B cell (primary cell): ENCODE data around the gene RXYLT1. TPM values are rescaled to one million over a fixed set of nuclear protein-coding genes. Genes with fewer than 3 reads are reported as not detected.

Source experiments
- ATAC-seq: fragments of 200-7000 bp; cut with Tn5 transposase; one replicate; pipeline ENCODE4 v1.10.0; 2021; ENCODE audit warnings: low read depth, mild to moderate bottlenecking, moderate number of reproducible peaks, moderate library complexity
- CTCF ChIA-PET: fragments of 350-600 bp; sonication (Branson Sonifier 250); formaldehyde crosslinking; loops from one replicate; lab custom pipeline; 2021; ENCODE audit warnings: antibody characterized with exemption, inconsistent platforms; lab: Charles Lee
- POLR2A ChIA-PET: fragments of 350-600 bp; sonication (Branson Sonifier 250); formaldehyde crosslinking; loops from one replicate; lab custom pipeline; 2021; ENCODE audit warnings: antibody characterized with exemption; lab: Charles Lee
- DNase-seq: peaks from one replicate; pipeline ENCODE4 v3.0.0; 2013
- H2AFZ ChIP-seq: 2 replicates; pipeline ENCODE4 v1.6.1; 2012; ENCODE audit warnings: mild to moderate bottlenecking, low read depth, low read length; ENCODE audit not compliant: insufficient read depth, poor library complexity, severe bottlenecking
- H3K27ac ChIP-seq, 2 donors: 1 replicate in 1 of 2; 2 replicates in 1 of 2; pipeline ENCODE4 v1.5.1; 2012 to 2013; ENCODE audit warnings: low read length in 2 of 2, mild to moderate bottlenecking in 2 of 2, moderate library complexity in 1 of 2
- H3K27me3 ChIP-seq, 4 experiments: fragments of 200-600 bp in 1 of 4; sonication (generic) in 1 of 4; replicated peaks in 1 of 4; 1 replicate in 2 of 4; 2 replicates in 2 of 4; pipeline versions ENCODE4 v1.6.1 to v1.7.0; 2013 to 2016; ENCODE audit warnings: low read length in 3 of 4, mild to moderate bottlenecking in 2 of 4, mixed read lengths in 1 of 4, moderate library complexity in 1 of 4; ENCODE audit not compliant: insufficient read depth in 4 of 4, control insufficient read depth in 3 of 4; ENCODE audit errors: control extremely low read depth in 1 of 4
- H3K36me3 ChIP-seq, 2 experiments: replicated peaks in 1 of 2; 1 replicate in 1 of 2; 2 replicates in 1 of 2; pipeline versions ENCODE4 v1.6.1 to v1.7.1; 2013; ENCODE audit warnings: low read length in 1 of 2; ENCODE audit not compliant: insufficient read depth in 2 of 2, control insufficient read depth in 1 of 2; ENCODE audit errors: control extremely low read depth in 1 of 2, extremely low read depth in 1 of 2
- H3K4me1 ChIP-seq, 2 donors: fragments of 200-600 bp in 1 of 2; sonication (generic) in 1 of 2; 1 replicate in 1 of 2; 2 replicates in 1 of 2; pipeline versions ENCODE4 v1.5.1 to v1.6.1; 2013 to 2017; ENCODE audit warnings: low read length in 2 of 2; ENCODE audit not compliant: control insufficient read depth in 2 of 2, insufficient read depth in 2 of 2
- H3K4me2 ChIP-seq: replicated peaks from 2 replicates; pipeline ENCODE3; 2012; ENCODE audit warnings: mild to moderate bottlenecking, low read depth, low read length; ENCODE audit not compliant: poor library complexity, severe bottlenecking
- H3K4me3 ChIP-seq, 5 experiments: fragments of 200-600 bp in 1 of 5; sonication (generic) in 1 of 5; 1 replicate in 3 of 5; 2 replicates in 2 of 5; pipeline versions ENCODE4 v1.5.1 to v1.7.0; 2011 to 2016; ENCODE audit warnings: low read length in 4 of 5, mild to moderate bottlenecking in 4 of 5, low read depth in 2 of 5, control low read depth in 1 of 5, moderate library complexity in 1 of 5; ENCODE audit not compliant: insufficient read depth in 1 of 5; ENCODE audit errors: control extremely low read depth in 1 of 5, extremely low read depth in 1 of 5
- H3K79me2 ChIP-seq: fragments of 200-600 bp; sonication (generic); one replicate; pipeline ENCODE4 v1.6.0; 2016; ENCODE audit warnings: low read length; ENCODE audit not compliant: control insufficient read depth, insufficient read depth
- H3K9ac ChIP-seq: fragments of 200-600 bp; sonication (generic); 2 replicates; pipeline ENCODE4 v1.6.1; 2017; ENCODE audit warnings: mild to moderate bottlenecking, low read length, moderate library complexity
- H3K9me3 ChIP-seq, 3 donors: one replicate each; pipeline versions ENCODE4 v1.6.1 to v1.7.1; 2013; ENCODE audit warnings: low read length in 2 of 3; ENCODE audit not compliant: control insufficient read depth in 2 of 3, insufficient read depth in 1 of 3; ENCODE audit errors: control extremely low read depth in 1 of 3
- H4K20me1 ChIP-seq: 2 replicates; pipeline ENCODE4 v1.6.0; 2012; ENCODE audit warnings: mild to moderate bottlenecking, low read length; ENCODE audit not compliant: insufficient read depth, control insufficient read depth, poor library complexity, severe bottlenecking
- H3K27ac Mint-ChIP-seq: one replicate; pipeline ENCODE4 v1.8.0; 2021; ENCODE audit warnings: mixed read lengths
- H3K27me3 Mint-ChIP-seq: one replicate; pipeline ENCODE4 v1.8.0; 2021; ENCODE audit warnings: mixed read lengths
- H3K4me1 Mint-ChIP-seq: one replicate; pipeline ENCODE4 v1.8.0; 2021; ENCODE audit warnings: mixed read lengths
- H3K4me3 Mint-ChIP-seq: one replicate; pipeline ENCODE4 v1.8.0; 2021; ENCODE audit warnings: mixed read lengths
- H3K9me3 Mint-ChIP-seq: one replicate; pipeline ENCODE4 v1.8.0; 2022; ENCODE audit warnings: mixed read lengths; ENCODE audit not compliant: insufficient read depth
- EZH2 ChIP-seq: IDR thresholded peaks from 2 replicates; pipeline ENCODE4 v1.6.1; 2012; ENCODE audit warnings: borderline replicate concordance, low read depth, mild to moderate bottlenecking, moderate library complexity, low read length; ENCODE audit not compliant: insufficient read depth, poor library complexity, severe bottlenecking
- WGBS: methylation state at CpG from one replicate; pipeline ENCODE4 v1.1.5; 2013; ENCODE audit warnings: missing lambda C conversion rate; ENCODE audit not compliant: insufficient coverage; 5-methylcytosine and 5-hydroxymethylcytosine counted together
- intact Hi-C: fragments of 100-400 bp; cut with micrococcal nuclease; formaldehyde crosslinking; loops from one replicate; pipeline ENCODE4 v1.10.0; 2022
- polyA plus RNA-seq: library from polyadenylated mRNA; depleted of rRNA; stranded (reverse); fragments of >200 nt; gene quantifications from 2 replicates; pipeline ENCODE4 v1.2.3, GENCODE V29; 2012
- total RNA-seq, 2 donors: library from RNA; stranded (reverse); fragments of 120-200 nt in 1 of 2; gene quantifications; 1 replicate in 1 of 2; 2 replicates in 1 of 2; pipeline versions ENCODE4 v1.2.3 to v1.2.4, GENCODE V29; 2013 to 2022
- TF ChIP-seq, protein P1 (sequence below): fragments of 200-600 bp; IDR thresholded peaks from one replicate; pipeline ENCODE4 v1.8.0; 2022; ENCODE audit warnings: antibody characterized with exemption, mild to moderate bottlenecking

Gene RXYLT1
- total and polyA plus RNA-seq, 2 donors (not counting 1 experiment from before 2014, with no cell fraction given): 9.4 to 16.5 TPM

DNA sequence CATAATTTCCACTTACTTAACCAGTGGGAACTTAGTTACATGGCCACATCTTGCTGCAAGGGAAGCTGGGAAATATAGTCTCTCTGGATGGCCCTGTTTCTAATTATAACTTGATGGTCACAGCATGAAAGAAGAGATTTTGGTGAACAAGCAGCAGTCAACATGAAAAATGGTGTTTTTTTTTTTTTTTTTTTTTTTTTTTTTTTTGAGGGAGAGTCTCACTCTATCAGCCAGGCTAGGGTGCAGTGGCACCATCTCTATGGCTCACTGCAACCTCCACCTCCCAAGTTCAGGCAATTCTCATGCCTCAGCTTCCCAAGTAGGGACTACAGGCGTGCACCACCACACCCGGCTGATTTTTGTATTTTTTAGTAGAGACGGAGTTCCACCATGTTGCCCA is 75.6 kb downstream of the RXYLT1 start:
- ATAC-seq: no peak
- no peak overlapping the region for H3K27ac ChIP-seq
- H3K4me3 Mint-ChIP-seq: no peak overlapping the region
- H3K27ac Mint-ChIP-seq: no peak overlapping the region
- H3K4me3 ChIP-seq: no peak overlapping the region
- 95% methylated on average over 3 of the region's 3 CpGs for WGBS
- H3K27me3 Mint-ChIP-seq: peaks cover 3% of the 10 kb centered on the region
- intact Hi-C loops: no loop called here
- no peak for TF ChIP-seq EZH2
- TF ChIP-seq, protein P1, sequence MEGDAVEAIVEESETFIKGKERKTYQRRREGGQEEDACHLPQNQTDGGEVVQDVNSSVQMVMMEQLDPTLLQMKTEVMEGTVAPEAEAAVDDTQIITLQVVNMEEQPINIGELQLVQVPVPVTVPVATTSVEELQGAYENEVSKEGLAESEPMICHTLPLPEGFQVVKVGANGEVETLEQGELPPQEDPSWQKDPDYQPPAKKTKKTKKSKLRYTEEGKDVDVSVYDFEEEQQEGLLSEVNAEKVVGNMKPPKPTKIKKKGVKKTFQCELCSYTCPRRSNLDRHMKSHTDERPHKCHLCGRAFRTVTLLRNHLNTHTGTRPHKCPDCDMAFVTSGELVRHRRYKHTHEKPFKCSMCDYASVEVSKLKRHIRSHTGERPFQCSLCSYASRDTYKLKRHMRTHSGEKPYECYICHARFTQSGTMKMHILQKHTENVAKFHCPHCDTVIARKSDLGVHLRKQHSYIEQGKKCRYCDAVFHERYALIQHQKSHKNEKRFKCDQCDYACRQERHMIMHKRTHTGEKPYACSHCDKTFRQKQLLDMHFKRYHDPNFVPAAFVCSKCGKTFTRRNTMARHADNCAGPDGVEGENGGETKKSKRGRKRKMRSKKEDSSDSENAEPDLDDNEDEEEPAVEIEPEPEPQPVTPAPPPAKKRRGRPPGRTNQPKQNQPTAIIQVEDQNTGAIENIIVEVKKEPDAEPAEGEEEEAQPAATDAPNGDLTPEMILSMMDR: no peak
- no peaks in the 10 kb centered on the region for H3K9me3 ChIP-seq
- DNase-seq: no peak
- ChIA-PET CTCF (no interaction called here), POLR2A (no interaction called here)
- H3K4me1 Mint-ChIP-seq: no peaks in the 10 kb centered on the region
- H3K9me3 Mint-ChIP-seq: no peaks in the 10 kb centered on the region
- no peaks in the 10 kb centered on the region for H4K20me1 ChIP-seq
- no peaks in the 10 kb centered on the region for H3K79me2 ChIP-seq
- H3K4me2 ChIP-seq: no peak overlapping the region
- no peak overlapping the region for H3K9ac ChIP-seq
- no peaks in the 10 kb centered on the region for H3K36me3 ChIP-seq
- no peak overlapping the region for H2AFZ ChIP-seq
- H3K4me1 ChIP-seq: no peaks in the 10 kb centered on the region
- H3K27me3 ChIP-seq: no peaks in the 10 kb centered on the region

DNA sequence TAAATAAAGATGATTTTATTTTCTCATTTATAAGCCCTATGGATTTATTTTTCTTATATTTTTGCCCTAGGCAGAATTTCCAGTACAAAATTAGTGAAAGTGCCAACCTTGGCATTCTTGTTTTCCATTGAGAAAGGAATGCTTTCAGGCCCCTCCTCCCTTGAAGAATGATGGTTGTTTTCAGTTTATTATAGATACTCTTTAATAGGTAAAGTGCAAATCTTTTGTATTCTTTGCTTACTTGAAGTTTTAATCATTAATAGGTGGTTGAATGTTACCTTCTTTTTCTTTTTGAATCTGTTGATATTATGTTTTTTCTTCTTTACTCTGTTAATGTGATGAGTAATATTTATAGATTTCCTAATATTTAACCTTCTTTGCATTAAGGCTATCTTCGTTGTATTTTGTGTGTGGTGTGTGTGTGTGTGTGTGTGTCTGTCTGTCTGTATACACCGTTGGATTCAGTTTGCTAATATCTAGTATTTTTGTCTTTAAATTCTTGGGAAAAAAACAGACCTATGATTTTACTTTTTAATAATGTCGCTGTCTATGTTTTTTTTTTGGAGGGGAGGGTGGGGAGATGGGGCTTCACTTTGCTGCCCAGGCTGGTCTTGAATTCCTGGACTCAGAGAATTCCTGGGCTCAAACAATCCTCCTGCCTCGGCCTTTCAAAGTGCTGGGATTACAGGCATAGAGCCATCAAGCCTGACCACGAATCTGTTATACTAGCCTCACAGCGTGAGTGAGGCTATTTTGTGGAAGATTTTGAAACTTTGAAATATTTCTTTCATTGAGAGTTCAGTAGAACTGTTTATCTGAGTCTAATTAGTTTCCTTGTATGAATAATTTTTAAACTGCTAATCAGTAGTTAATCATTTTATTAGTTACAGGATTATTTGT is 78.3 kb downstream of the RXYLT1 start:
- no peak overlapping the region for H3K4me3 ChIP-seq
- H3K4me2 ChIP-seq: no peak overlapping the region

More for the DNA sequence above, 78.3 kb downstream of the RXYLT1 start:
- ATAC-seq: no peak
- 50% methylated on average over 1 of the region's 6 CpGs for WGBS
- H3K36me3 ChIP-seq: no peaks in the 10 kb centered on the region
- Mint-ChIP-seq H3K4me3 (no peak overlapping the region), H3K4me1 (no peaks in the 10 kb centered on the region), H3K27ac (no peak overlapping the region), H3K9me3 (no peaks in the 10 kb centered on the region), H3K27me3 (peaks cover 3% of the 10 kb centered on the region)
- no peaks in the 10 kb centered on the region for H3K4me1 ChIP-seq
- CTCF ChIA-PET: no interaction called here
- no peak overlapping the region for H3K9ac ChIP-seq
- no peak overlapping the region for H3K27ac ChIP-seq
- no peak overlapping the region for H2AFZ ChIP-seq
- no peaks in the 10 kb centered on the region for H4K20me1 ChIP-seq
- H3K27me3 ChIP-seq: no peaks in the 10 kb centered on the region
- H3K9me3 ChIP-seq: no peaks in the 10 kb centered on the region
- no peak for DNase-seq
- POLR2A ChIA-PET: no interaction called here
- TF ChIP-seq, protein P1: no peak
- TF ChIP-seq EZH2: no peak
- intact Hi-C loops: no loop called here
- no peaks in the 10 kb centered on the region for H3K79me2 ChIP-seq
